GM12878 (cell line): ENCODE results near the gene M1AP. TPM values are rescaled to one million over a fixed set of nuclear protein-coding genes. Genes with fewer than 3 reads are reported as not detected.

ENCODE experiments used
- ATAC-seq: fragments of 200-7000 bp; cut with Tn5 transposase; 3 replicates; pipeline ENCODE4 v1.9.1; 2020; ENCODE audit warnings: mild to moderate bottlenecking, moderate library complexity
- BruUV-seq: library from RNA; stranded (reverse); fragments of 400-500 nt; replicated peaks from 2 replicates; lab custom pipeline; 2021; lab: Mats Ljungman, UMichigan
- CTCF ChIA-PET: fragments of 300-600 bp; sonication (Branson Sonifier 250); formaldehyde crosslinking; extraction: SDS; loops from one replicate; lab custom pipeline; 2021; ENCODE audit warnings: inconsistent platforms; lab: Yijun Ruan, JAX
- POLR2A ChIA-PET: fragments of 350-600 bp; formaldehyde crosslinking; extraction: SDS; loops from one replicate; lab custom pipeline; 2021; ENCODE audit warnings: inconsistent platforms; lab: Charles Lee
- RAD21 ChIA-PET: fragments of 300-600 bp; sonication (Branson Sonifier 250); formaldehyde crosslinking; loops from one replicate; lab custom pipeline; 2023; ENCODE audit warnings: antibody characterized with exemption; ENCODE audit not compliant: unreplicated experiment; lab: Charles Lee
- SMC1A ChIA-PET: fragments of 300-600 bp; sonication (Branson Sonifier 250); formaldehyde crosslinking; loops from one replicate; lab custom pipeline; 2023; ENCODE audit not compliant: unreplicated experiment, uncharacterized antibody; lab: Charles Lee
- DNase-seq: peaks from one replicate; pipeline ENCODE4 v3.0.0-alpha.2; 2011; ENCODE audit warnings: low read depth, low spot score
- FAIRE-seq: peaks from 3 replicates; lab custom pipeline; 2011; peaks lifted over from hg19 to GRCh38; lab: Jason Lieb, UNC
- H2AFZ ChIP-seq: 2 replicates; pipeline ENCODE4 v1.6.0; 2011; ENCODE audit warnings: low read depth, low read length, control low read depth; ENCODE audit not compliant: control insufficient read depth
- H3K27ac ChIP-seq: 2 replicates; pipeline ENCODE4 v1.5.1; 2011; ENCODE audit warnings: control low read depth; ENCODE audit not compliant: control insufficient read depth, insufficient read depth
- H3K27me3 ChIP-seq, 2 experiments: replicated peaks in 1 of 2; 2 replicates each; pipeline versions ENCODE4 v1.6.0 to v1.6.1; 2011; ENCODE audit warnings: low read length in 1 of 2; ENCODE audit not compliant: control insufficient read depth in 2 of 2, insufficient read depth in 2 of 2
- H3K36me3 ChIP-seq, 2 experiments: 2 replicates each; pipeline ENCODE4 v1.5.1; 2011; ENCODE audit warnings: low read length in 1 of 2; ENCODE audit not compliant: control insufficient read depth in 2 of 2, insufficient read depth in 2 of 2
- H3K4me1 ChIP-seq: 2 replicates; pipeline ENCODE4 v1.6.1; 2011; ENCODE audit warnings: mild to moderate bottlenecking, low read length, moderate library complexity, mixed read lengths; ENCODE audit not compliant: control insufficient read depth, insufficient read depth
- H3K4me2 ChIP-seq: 2 replicates; pipeline ENCODE4 v1.6.0; 2011; ENCODE audit warnings: control low read depth; ENCODE audit not compliant: control insufficient read depth, insufficient read depth
- H3K4me3 ChIP-seq: fragments of 200-600 bp; sonication (generic); 2 replicates; pipeline ENCODE4 v1.5.1; 2016
- H3K79me2 ChIP-seq: 2 replicates; pipeline ENCODE4 v1.6.0; 2011; ENCODE audit warnings: low read length; ENCODE audit not compliant: control insufficient read depth, insufficient read depth
- H3K9ac ChIP-seq: 2 replicates; pipeline ENCODE4 v1.8.0; 2011; ENCODE audit warnings: low read length, control low read depth, mixed read lengths; ENCODE audit not compliant: control insufficient read depth, insufficient read depth
- H3K9me3 ChIP-seq: replicated peaks from 3 replicates; pipeline ENCODE4 v1.5.1; 2011; ENCODE audit warnings: mild to moderate bottlenecking, low read length; ENCODE audit not compliant: control insufficient read depth, insufficient read depth
- H4K20me1 ChIP-seq: 2 replicates; pipeline ENCODE4 v1.6.0; 2011; ENCODE audit not compliant: control insufficient read depth, insufficient read depth
- BRCA1 ChIP-seq: IDR thresholded peaks from 2 replicates; pipeline ENCODE4 v1.6.1; 2011; ENCODE audit warnings: low read depth, low read length, improper control_type of control experiment
- EED ChIP-seq: sonication (generic); IDR thresholded peaks from 2 replicates; pipeline ENCODE4 v1.6.1; 2016; ENCODE audit warnings: antibody characterized with exemption, low read depth
- FOXM1 ChIP-seq: IDR thresholded peaks from 2 replicates; pipeline ENCODE4 v1.6.1; 2012; ENCODE audit warnings: low read depth, mild to moderate bottlenecking, inconsistent platforms, low read length, moderate library complexity
- HCFC1 ChIP-seq: fragments of 150-350 bp; IDR thresholded peaks from 2 replicates; pipeline ENCODE4 v1.6.1; 2014; ENCODE audit warnings: low read length
- IKZF1 ChIP-seq: fragments of 450-650 bp; conservative IDR thresholded peaks from 2 replicates; pipeline ENCODE4 v1.6.1; 2017; ENCODE audit warnings: antibody characterized with exemption, mild to moderate bottlenecking
- JUNB ChIP-seq: IDR thresholded peaks from 2 replicates; pipeline ENCODE4 v1.6.1; 2016; ENCODE audit warnings: antibody characterized with exemption, mild to moderate bottlenecking
- PAX5 ChIP-seq: IDR thresholded peaks from 2 replicates; pipeline ENCODE4 v1.6.1; 2011; ENCODE audit warnings: low read depth, low read length, borderline replicate concordance
- SMAD5 ChIP-seq: IDR thresholded peaks from 2 replicates; pipeline ENCODE4 v1.6.1; 2016; ENCODE audit warnings: antibody characterized with exemption, low read depth
- SPI1 ChIP-seq: IDR thresholded peaks from 2 replicates; pipeline ENCODE4 v1.6.1; 2011; ENCODE audit warnings: low read depth, mild to moderate bottlenecking, low read length, moderate library complexity, borderline replicate concordance; ENCODE audit not compliant: insufficient read depth
- WGBS: methylation state at CpG from one replicate; pipeline ENCODE4 v1.1.6; 2016; ENCODE audit warnings: low lambda C conversion rate; ENCODE audit not compliant: insufficient replicate concordance, insufficient coverage; ENCODE audit errors: missing lambda C conversion rate; 5-methylcytosine and 5-hydroxymethylcytosine counted together
- in situ Hi-C: fragments of 300-500 bp; cut with MboI; formaldehyde crosslinking; loops from 9 replicates; pipeline ENCODE4 v1.14.3; 2018; ENCODE audit warnings: mixed read lengths
- intact Hi-C: fragments of 100-400 bp; cut with micrococcal nuclease; formaldehyde crosslinking; loops from one replicate; pipeline ENCODE4 v1.14.2; 2022; ENCODE audit not compliant: unreplicated experiment
- polyA plus RNA-seq, 11 experiments: library from polyadenylated mRNA; depleted of rRNA in 4 of 11; unstranded in 6 of 11; stranded (reverse) in 5 of 11; fragments of >200 nt; fragmentation: Nextera tagmentation in 4 of 11; fragmentation: Illumina TruSeq in 1 of 11; extraction: Ambion mirVana in 4 of 11; extraction: Trizol in 1 of 11; gene quantifications; 1 replicate in 1 of 11; 2 replicates in 10 of 11; pipeline versions ENCODE4 v1.2.1 to v1.2.3, GENCODE V29; 2011 to 2016; ENCODE audit warnings: inconsistent platforms in 2 of 11, missing spikeins in 2 of 11, low read depth in 1 of 11
- total RNA-seq, 4 experiments: library from RNA; depleted of rRNA in 3 of 4; stranded (reverse); fragments of >200 nt in 3 of 4; fragmentation: Illumina TruSeq in 1 of 4; extraction: Trizol in 1 of 4; gene quantifications; 2 replicates each; pipeline versions ENCODE4 v1.2.1 to v1.2.3, GENCODE V29; 2013 to 2021
- TF ChIP-seq, protein P1 (sequence below): fragments of 450-650 bp; IDR thresholded peaks from 2 replicates; pipeline ENCODE4 v1.6.1; 2017; ENCODE audit warnings: mild to moderate bottlenecking
- TF ChIP-seq, protein P2 (sequence below): fragments of 450-650 bp; IDR thresholded peaks from 2 replicates; pipeline ENCODE4 v1.6.1; 2018; ENCODE audit warnings: borderline replicate concordance, mild to moderate bottlenecking; ENCODE audit not compliant: partially characterized antibody
- TF ChIP-seq, protein P3 (sequence below): fragments of 450-650 bp; IDR thresholded peaks from 2 replicates; pipeline ENCODE4 v1.6.1; 2017; ENCODE audit warnings: borderline replicate concordance
- TF ChIP-seq, protein P4 (sequence below): IDR thresholded peaks from 2 replicates; pipeline ENCODE4 v1.6.1; 2012; ENCODE audit warnings: low read depth, low read length, improper control_type of control experiment

Gene M1AP
- total and polyA plus RNA-seq, 10 of the 15 experiments (the other 5 are each of a cell fraction or from before 2014, with no cell fraction given): 0.04 to 0.32 (median 0.16) TPM; not detected in 4

DNA sequence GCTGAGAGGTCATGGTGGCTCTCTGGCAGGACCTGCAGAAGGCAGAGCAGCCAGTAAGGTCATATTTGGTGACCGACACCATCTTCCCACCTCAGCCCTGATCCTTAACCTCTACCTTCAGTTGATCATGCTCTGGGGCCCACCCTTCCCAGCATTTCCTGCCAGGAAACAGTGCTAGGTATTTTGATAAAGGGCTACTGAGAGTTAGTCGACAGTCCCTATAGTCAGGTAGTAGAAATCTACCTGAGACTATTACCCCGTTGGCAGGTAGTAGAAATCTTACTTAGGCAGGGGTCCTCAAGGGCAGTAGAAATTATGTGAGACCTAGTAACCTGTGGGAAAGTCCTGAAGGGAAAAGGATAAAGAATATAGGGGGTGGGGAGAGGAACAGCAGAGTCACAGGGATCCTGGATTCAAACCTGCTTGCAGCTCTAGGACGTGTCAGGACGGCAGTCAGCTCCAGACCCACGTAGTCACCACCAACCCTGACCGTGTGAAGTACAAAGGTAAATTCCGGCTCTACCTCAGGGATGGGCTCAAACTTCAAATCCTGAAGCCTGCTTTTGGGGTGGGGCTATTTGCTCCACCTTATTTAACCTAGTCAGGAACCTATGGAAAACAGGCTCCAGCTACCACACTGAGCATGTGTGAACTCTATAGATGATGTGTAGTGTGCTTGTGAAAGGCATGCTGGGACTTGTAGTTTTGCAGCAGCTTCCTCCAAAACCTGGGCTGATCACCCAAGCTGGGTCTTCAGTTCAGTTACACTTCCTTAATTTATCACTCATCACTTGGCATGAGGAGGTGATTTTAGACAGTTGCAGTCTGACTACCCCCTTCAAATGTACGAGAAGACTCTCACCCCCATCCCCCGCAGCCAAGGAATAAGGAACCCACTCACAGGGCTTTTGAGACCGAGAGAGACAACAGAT is 122.1 kb downstream of the M1AP start, which contains the start of gene DQX1:
Gene DQX1 (minus strand): TSS at position 515 of the 932 bp plus-strand sequence. CDS start 502 bp downstream, at position 13.
- SMC1A ChIA-PET: interaction anchor here (0.9 to 9.9 kb wide), 5 partner anchors 18 to 61 kb away, joined by 3 to 208 read pairs (median 7); partner anchors contain the start of gene PCGF1
- no TSS peak for BruUV-seq
- CTCF ChIA-PET: interaction anchor here (1.1 to 10.4 kb wide), 6 partner anchors 20 to 61 kb away, joined by 4 to 226 read pairs (median 51); partner anchors contain the start of genes CCDC142, PCGF1 and TTC31
- Histone ChIP-seq H4K20me1 (no peaks in the 10 kb centered on the region), H3K9me3 (no peaks in the 10 kb centered on the region), H3K79me2 (peaks cover 38% of the 10 kb centered on the region), H3K4me1 (peaks cover 22% of the 10 kb centered on the region), H3K4me3 (no peak within 1 kb of the TSS), H3K27ac (no peak within 1 kb of the TSS), H2AFZ (no peak within 1 kb of the TSS), H3K4me2 (peak within 1 kb of the TSS; percentile 46), H3K36me3 (peaks cover 12 to 17% of the 10 kb centered on the region in 2 experiments), H3K27me3 (no peaks in the 10 kb centered on the region), H3K9ac (no peak within 1 kb of the TSS)
- WGBS: 64% methylated on average over 11 of the region's 11 CpGs
- RAD21 ChIA-PET: interaction anchor here (1.1 to 7.5 kb wide), 3 partner anchors 43 to 92 kb away, joined by 3 to 158 read pairs (median 7); partner anchors contain the start of genes CCDC142 and TTC31
- FAIRE-seq: peak; percentile 97
- POLR2A ChIA-PET: interaction anchor here (0.7 to 2.6 kb wide), 6 partner anchors 18 to 60 kb away, joined by 4 to 10 read pairs (median 4); partner anchors contain the start of gene PCGF1
- peak; percentile 49 for DNase-seq
- peak; percentile 5 for ATAC-seq
- in situ Hi-C loops: no loop called here
- intact Hi-C loops: no loop called here
- TF ChIP-seq BRCA1: no peak
- TF ChIP-seq, protein P1, sequence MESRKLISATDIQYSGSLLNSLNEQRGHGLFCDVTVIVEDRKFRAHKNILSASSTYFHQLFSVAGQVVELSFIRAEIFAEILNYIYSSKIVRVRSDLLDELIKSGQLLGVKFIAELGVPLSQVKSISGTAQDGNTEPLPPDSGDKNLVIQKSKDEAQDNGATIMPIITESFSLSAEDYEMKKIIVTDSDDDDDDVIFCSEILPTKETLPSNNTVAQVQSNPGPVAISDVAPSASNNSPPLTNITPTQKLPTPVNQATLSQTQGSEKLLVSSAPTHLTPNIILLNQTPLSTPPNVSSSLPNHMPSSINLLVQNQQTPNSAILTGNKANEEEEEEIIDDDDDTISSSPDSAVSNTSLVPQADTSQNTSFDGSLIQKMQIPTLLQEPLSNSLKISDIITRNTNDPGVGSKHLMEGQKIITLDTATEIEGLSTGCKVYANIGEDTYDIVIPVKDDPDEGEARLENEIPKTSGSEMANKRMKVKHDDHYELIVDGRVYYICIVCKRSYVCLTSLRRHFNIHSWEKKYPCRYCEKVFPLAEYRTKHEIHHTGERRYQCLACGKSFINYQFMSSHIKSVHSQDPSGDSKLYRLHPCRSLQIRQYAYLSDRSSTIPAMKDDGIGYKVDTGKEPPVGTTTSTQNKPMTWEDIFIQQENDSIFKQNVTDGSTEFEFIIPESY: no peak
- TF ChIP-seq, protein P2, sequence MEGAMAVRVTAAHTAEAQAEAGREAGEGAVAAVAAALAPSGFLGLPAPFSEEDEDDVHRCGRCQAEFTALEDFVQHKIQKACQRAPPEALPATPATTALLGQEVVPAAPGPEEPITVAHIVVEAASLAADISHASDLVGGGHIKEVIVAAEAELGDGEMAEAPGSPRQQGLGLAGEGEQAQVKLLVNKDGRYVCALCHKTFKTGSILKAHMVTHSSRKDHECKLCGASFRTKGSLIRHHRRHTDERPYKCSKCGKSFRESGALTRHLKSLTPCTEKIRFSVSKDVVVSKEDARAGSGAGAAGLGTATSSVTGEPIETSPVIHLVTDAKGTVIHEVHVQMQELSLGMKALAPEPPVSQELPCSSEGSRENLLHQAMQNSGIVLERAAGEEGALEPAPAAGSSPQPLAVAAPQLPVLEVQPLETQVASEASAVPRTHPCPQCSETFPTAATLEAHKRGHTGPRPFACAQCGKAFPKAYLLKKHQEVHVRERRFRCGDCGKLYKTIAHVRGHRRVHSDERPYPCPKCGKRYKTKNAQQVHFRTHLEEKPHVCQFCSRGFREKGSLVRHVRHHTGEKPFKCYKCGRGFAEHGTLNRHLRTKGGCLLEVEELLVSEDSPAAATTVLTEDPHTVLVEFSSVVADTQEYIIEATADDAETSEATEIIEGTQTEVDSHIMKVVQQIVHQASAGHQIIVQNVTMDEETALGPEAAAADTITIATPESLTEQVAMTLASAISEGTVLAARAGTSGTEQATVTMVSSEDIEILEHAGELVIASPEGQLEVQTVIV: no peak
- TF ChIP-seq HCFC1: peak; percentile 82
- TF ChIP-seq FOXM1: no peak
- no peak; the same call in 1 of the 2 replicates for TF ChIP-seq IKZF1
- TF ChIP-seq EED: no peak
- TF ChIP-seq SMAD5: peak; percentile 35; the same call in 1 of the 2 replicates
- TF ChIP-seq JUNB: no peak; the same call in 1 of the 2 replicates
- TF ChIP-seq, protein P3, sequence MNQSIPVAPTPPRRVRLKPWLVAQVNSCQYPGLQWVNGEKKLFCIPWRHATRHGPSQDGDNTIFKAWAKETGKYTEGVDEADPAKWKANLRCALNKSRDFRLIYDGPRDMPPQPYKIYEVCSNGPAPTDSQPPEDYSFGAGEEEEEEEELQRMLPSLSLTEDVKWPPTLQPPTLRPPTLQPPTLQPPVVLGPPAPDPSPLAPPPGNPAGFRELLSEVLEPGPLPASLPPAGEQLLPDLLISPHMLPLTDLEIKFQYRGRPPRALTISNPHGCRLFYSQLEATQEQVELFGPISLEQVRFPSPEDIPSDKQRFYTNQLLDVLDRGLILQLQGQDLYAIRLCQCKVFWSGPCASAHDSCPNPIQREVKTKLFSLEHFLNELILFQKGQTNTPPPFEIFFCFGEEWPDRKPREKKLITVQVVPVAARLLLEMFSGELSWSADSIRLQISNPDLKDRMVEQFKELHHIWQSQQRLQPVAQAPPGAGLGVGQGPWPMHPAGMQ: no peak
- TF ChIP-seq PAX5: no peak
- TF ChIP-seq, protein P4, sequence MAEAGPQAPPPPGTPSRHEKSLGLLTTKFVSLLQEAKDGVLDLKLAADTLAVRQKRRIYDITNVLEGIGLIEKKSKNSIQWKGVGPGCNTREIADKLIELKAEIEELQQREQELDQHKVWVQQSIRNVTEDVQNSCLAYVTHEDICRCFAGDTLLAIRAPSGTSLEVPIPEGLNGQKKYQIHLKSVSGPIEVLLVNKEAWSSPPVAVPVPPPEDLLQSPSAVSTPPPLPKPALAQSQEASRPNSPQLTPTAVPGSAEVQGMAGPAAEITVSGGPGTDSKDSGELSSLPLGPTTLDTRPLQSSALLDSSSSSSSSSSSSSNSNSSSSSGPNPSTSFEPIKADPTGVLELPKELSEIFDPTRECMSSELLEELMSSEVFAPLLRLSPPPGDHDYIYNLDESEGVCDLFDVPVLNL: no peak
- TF ChIP-seq SPI1: peak; percentile 88
